Subcutaneous adipose tissue (tissue), 4 donors: ENCODE measurements around the gene CDH4. TPM values are rescaled to one million over a fixed set of nuclear protein-coding genes. Genes with fewer than 3 reads are reported as not detected.

ENCODE experiments used
- CTCF ChIP-seq: fragments of 450-650 bp; IDR thresholded peaks from one replicate; pipeline ENCODE4 v1.5.1; 2016; ENCODE audit warnings: low read depth, mild to moderate bottlenecking, control low read depth, antibody characterized with exemption, moderate library complexity
- total RNA-seq, 4 donors: library from RNA; depleted of rRNA; stranded (reverse); fragments of >200 nt; gene quantifications; one replicate each; pipeline ENCODE4 v1.1.0, GENCODE V29; 2016

CDH4 gene
- total RNA-seq, 4 donors from 2014 or later: not detected

GRCh38 chr20:61822396-61822795 is 570.3 kb downstream of the CDH4 start:
- TF ChIP-seq CTCF: no peak

GRCh38 chr20:61823242-61823641 is 571.2 kb downstream of the CDH4 start:
- no peak for TF ChIP-seq CTCF

GRCh38 chr20:61828891-61829290 is 576.8 kb downstream of the CDH4 start:
- TF ChIP-seq CTCF: no peak

GRCh38 chr20:61829526-61829925 is 577.5 kb downstream of the CDH4 start:
- no peak for TF ChIP-seq CTCF

- no peak for TF ChIP-seq CTCF
Observed at GRCh38 chr20:61830241-61830930, 578.3 kb downstream of the CDH4 start.

- no peak for TF ChIP-seq CTCF
Observed at GRCh38 chr20:61830991-61831390, 578.9 kb downstream of the CDH4 start.

GRCh38 chr20:61832181-61832580 is 580.1 kb downstream of the CDH4 start:
- no peak for TF ChIP-seq CTCF
